Hepatic stellate cell (primary cell): ENCODE results near the gene LMO7.

Experiments used
- DNase-seq: peaks from one replicate; pipeline ENCODE4 v3.0.0; 2011; ENCODE audit warnings: low spot score

Gene LMO7

GRCh38 chr13:75635828-75636435 lies at the start of gene LMO7:
TSS of gene LMO7 (plus strand) at chr13:75636330. CDS start at chr13:75636658, 328 bp downstream.
- peak; percentile 73 for DNase-seq

GRCh38 chr13:75587679-75588078 lies 48.5 kb upstream of the LMO7 start:
- DNase-seq, result no peak

GRCh38 chr13:75596657-75597182 lies 39.4 kb upstream of the LMO7 start:
- DNase-seq, result no peak

GRCh38 chr13:75600371-75600770 lies 35.8 kb upstream of the LMO7 start:
- DNase-seq, result no peak

- DNase-seq, result no peak
Measured at GRCh38 chr13:75603038-75603437, 33.1 kb upstream of the LMO7 start.

- no peak for DNase-seq
Measured at GRCh38 chr13:75607447-75607846, 28.7 kb upstream of the LMO7 start.

- no peak for DNase-seq
Measured at GRCh38 chr13:75610466-75610865, 25.7 kb upstream of the LMO7 start.

- no peak for DNase-seq
Measured at GRCh38 chr13:75612354-75612753, 23.8 kb upstream of the LMO7 start.

- DNase-seq, result no peak
Measured at GRCh38 chr13:75617230-75617629, 18.9 kb upstream of the LMO7 start.

- DNase-seq, result no peak
Measured at GRCh38 chr13:75618308-75618707, 17.8 kb upstream of the LMO7 start.

GRCh38 chr13:75620020-75620419 lies 16.1 kb upstream of the LMO7 start:
- DNase-seq, result no peak

- DNase-seq, result peak; percentile 31
Measured at GRCh38 chr13:75621147-75621546, 15.0 kb upstream of the LMO7 start.

GRCh38 chr13:75628801-75629200 lies 7.3 kb upstream of the LMO7 start:
- DNase-seq, result no peak

- DNase-seq, result peak; percentile 74
Measured at GRCh38 chr13:75633285-75633684, 2.8 kb upstream of the LMO7 start.

- DNase-seq, result peak; percentile 18
Measured at GRCh38 chr13:75635101-75635827, 866 bp upstream of the LMO7 start.

- DNase-seq, result peak; percentile 46
Measured at GRCh38 chr13:75636436-75637180, 478 bp downstream of the LMO7 start.

GRCh38 chr13:75637181-75637750 lies 1.1 kb downstream of the LMO7 start:
- peak; percentile 20 for DNase-seq

- no peak for DNase-seq
Measured at GRCh38 chr13:75639454-75639853, 3.3 kb downstream of the LMO7 start.

GRCh38 chr13:75641026-75641425 lies 4.9 kb downstream of the LMO7 start:
- no peak for DNase-seq

GRCh38 chr13:75643182-75643581 lies 7.1 kb downstream of the LMO7 start:
- no peak for DNase-seq

GRCh38 chr13:75643693-75644092 lies 7.6 kb downstream of the LMO7 start:
- DNase-seq, result no peak

- no peak for DNase-seq
Measured at GRCh38 chr13:75645141-75645540, 9.0 kb downstream of the LMO7 start.
